GM19239 (cell line): ENCODE measurements around the gene PROX1.

Experiments
- DNase-seq: peaks from one replicate; pipeline ENCODE4 v3.0.0; 2011; ENCODE audit warnings: low spot score; ENCODE audit not compliant: insufficient read length
- FAIRE-seq: peaks from 2 replicates; lab custom pipeline; 2011; peaks lifted over from hg19 to GRCh38; lab: Jason Lieb, UNC

Gene PROX1

DNA sequence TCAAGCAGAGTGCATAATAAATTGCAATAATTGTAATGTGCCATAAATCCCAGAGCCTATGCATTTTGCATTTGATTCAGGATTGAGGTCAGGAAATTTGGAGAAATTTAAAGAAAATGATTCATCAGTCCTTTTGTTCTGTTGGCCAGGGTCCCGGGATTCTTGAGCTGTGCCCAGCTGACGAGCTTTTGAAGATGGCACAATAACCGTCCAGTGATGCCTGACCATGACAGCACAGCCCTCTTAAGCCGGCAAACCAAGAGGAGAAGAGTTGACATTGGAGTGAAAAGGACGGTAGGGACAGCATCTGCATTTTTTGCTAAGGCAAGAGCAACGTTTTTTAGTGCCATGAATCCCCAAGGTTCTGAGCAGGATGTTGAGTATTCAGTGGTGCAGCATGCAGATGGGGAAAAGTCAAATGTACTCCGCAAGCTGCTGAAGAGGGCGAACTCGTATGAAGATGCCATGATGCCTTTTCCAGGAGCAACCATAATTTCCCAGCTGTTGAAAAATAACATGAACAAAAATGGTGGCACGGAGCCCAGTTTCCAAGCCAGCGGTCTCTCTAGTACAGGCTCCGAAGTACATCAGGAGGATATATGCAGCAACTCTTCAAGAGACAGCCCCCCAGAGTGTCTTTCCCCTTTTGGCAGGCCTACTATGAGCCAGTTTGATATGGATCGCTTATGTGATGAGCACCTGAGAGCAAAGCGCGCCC is 8.7 kb downstream of the PROX1 start:
- DNase-seq (no peak), FAIRE-seq (no peak)

DNA sequence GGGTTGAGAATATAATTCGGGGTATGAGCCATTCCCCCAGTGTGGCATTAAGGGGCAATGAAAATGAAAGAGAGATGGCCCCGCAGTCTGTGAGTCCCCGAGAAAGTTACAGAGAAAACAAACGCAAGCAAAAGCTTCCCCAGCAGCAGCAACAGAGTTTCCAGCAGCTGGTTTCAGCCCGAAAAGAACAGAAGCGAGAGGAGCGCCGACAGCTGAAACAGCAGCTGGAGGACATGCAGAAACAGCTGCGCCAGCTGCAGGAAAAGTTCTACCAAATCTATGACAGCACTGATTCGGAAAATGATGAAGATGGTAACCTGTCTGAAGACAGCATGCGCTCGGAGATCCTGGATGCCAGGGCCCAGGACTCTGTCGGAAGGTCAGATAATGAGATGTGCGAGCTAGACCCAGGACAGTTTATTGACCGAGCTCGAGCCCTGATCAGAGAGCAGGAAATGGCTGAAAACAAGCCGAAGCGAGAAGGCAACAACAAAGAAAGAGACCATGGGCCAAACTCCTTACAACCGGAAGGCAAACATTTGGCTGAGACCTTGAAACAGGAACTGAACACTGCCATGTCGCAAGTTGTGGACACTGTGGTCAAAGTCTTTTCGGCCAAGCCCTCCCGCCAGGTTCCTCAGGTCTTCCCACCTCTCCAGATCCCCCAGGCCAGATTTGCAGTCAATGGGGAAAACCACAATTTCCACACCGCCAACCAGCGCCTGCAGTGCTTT is 9.4 kb downstream of the PROX1 start:
- no peak for DNase-seq
- no peak for FAIRE-seq

DNA sequence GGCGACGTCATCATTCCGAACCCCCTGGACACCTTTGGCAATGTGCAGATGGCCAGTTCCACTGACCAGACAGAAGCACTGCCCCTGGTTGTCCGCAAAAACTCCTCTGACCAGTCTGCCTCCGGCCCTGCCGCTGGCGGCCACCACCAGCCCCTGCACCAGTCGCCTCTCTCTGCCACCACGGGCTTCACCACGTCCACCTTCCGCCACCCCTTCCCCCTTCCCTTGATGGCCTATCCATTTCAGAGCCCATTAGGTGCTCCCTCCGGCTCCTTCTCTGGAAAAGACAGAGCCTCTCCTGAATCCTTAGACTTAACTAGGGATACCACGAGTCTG is 10.0 kb downstream of the PROX1 start:
- no peak for FAIRE-seq
- no peak for DNase-seq

DNA sequence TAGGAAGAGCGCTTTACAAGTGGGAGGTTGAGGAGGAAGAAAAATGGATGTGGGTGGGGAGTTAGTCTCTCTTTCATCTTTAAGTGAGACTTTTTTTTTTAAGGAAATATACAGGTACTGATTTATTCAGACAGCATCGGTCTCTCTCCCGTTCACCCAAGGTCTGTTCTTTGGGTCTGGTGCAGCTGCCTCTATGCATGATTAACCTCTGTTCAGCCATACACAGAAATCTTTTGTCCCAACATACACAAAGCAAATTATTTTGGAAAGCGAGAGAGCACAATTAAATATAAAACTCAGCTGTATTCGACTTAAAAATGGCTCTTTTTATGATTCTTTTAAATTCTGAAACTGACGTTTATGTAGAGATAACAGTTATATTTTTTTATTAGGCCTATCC is 11.0 kb downstream of the PROX1 start:
- DNase-seq (no peak), FAIRE-seq (no peak)

DNA sequence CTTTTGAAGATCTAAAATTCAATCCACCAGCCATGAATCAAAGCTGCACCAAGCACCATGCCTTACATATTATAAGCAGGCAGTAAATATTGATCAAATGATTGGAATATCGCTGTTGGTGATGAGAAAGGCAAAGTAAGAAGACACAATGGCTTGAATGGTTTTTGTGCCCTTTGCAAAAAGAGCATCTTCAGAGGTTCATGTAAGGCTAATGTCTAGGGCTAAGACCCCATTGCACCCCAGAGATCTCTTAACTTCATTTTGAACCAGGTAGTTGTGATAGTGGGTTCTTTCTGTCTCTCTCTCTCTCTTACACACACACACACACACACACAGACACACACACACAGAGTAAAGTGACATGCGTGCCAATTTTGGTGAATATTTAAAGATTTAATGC is 12.0 kb downstream of the PROX1 start:
- no peak for FAIRE-seq
- no peak for DNase-seq

DNA sequence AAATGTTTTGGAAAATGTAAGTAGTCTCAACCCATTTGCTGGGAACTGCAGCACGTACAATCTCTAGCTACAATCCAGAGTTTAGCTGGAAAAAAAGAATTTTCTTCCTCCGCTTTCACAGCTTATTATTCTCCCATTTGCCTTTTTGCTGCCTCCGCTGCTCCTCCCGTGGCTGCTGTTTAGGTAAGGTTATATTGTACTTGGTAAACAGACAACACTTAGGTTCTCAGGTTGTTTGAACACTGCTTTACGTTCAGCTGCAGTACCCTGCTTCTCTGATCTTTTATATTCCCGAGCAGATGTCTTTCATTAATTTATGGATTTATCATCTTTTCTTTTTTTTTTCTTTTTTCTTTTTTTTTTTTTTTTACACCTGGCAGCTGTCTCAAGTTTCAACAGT is 14.3 kb downstream of the PROX1 start:
- DNase-seq (no peak), FAIRE-seq (no peak)

DNA sequence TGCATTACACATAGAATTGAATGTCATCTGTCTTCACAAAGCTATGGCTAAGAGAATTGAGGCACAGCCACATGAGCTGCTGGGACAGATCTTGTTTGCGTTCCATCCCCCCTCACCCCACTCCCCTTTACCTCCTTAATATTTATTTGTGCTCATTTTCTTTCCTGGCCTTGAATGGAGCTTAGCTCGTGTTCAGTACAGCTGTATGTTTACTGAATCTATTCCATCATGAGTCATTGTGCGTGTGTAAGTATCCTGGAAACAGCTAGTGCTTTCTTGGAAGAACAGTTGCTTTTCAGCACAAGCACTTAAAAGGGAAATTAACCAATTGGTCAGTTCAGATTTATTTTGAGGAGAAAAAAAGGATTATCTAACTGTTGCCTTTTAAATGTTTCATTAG is 14.7 kb downstream of the PROX1 start:
- FAIRE-seq = no peak
- no peak for DNase-seq

DNA sequence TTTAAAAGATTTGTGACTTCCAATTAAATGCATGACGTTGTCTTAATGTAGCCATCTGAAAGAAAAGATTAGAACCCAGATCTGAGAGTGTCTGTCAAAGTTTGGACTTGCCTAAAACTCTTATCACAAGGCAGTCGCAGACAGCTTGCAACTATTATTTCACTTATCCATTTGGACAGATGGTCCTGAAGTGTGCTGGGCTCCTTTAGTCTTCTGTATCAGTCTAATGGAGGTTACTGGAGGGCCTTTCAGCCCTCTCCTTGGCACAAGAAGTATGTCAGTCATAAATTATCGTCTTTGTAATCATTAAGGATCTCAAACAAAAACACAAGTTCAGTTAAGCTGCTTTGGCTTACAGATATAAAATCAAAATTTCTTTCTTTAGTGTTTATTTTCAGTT is 15.5 kb downstream of the PROX1 start:
- DNase-seq = no peak
- FAIRE-seq = no peak

DNA sequence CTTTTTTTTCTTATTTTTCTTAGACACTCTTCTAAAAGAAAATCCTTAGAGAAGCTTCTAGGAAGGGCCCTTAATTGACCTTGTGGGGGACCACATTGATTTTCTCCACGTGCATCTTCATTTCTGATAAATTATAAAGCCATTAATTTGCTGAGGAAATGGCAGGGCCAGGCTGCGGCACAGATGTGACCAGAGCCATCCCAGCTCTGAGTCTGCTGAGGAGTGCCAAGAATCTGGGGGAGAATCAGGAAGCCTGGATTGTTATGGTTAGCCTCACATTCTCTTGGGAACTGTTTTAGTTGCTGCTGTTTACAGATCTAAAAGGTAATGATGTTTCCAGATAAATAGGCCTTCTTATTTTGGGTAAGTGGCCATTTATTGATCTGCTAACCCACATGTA is 16.2 kb downstream of the PROX1 start:
- DNase-seq (no peak), FAIRE-seq (no peak)

DNA sequence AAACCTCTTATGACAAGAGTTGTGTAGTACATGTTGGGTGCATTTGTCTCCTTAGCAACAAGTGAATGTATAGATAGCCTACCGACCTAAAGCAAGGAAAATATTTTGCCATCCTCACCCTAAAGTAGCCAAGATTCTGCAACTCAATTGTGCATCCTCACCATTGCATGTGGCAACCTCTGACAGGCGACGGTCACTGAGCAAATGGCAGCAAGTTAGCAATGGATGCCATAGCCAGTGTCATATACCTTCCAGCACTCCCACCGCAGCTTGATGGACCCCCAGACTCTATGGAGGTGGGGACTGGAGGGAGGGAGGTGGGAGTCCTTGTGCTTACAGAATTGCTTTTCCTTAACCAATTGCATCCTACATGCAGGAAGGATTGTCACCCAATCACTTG is 17.0 kb downstream of the PROX1 start:
- DNase-seq = no peak
- no peak for FAIRE-seq

DNA sequence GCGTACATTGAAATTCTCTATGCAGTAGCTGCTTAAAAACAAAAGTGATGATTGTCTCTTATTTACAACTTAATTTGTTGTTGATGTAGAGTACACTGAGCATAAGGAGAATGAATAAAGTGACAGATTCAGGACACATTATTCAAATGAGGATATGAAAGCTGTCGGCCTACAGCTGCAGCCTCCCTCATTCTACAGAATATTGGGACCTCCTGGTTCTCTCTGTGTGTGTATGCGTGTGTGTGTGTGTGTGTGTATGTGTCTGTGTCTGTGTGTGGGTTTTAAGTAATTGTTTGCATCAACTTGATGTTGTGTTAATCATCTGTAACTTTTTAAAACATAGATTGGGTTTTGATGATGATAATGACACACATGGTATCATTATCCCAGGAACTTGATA is 17.9 kb downstream of the PROX1 start:
- FAIRE-seq (no peak), DNase-seq (no peak)

DNA sequence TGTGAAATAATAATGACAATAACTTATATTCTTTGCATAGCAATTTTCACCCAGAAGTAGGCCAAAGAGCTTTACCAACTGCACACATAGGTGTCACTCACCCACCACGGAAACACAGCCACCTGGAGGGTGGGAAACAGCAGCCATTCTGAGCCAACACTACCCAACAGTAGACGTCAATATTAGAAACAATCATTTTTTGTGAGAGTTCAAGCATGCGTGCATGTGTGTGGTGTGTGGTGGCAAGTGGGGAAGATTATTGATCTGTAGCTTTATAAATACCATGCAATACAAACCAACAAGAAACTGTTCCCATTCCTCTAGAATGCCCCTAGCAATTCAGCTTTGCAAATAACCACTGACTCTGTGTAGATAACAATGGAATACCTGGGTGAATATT is 19.1 kb downstream of the PROX1 start:
- no peak for DNase-seq
- no peak for FAIRE-seq

DNA sequence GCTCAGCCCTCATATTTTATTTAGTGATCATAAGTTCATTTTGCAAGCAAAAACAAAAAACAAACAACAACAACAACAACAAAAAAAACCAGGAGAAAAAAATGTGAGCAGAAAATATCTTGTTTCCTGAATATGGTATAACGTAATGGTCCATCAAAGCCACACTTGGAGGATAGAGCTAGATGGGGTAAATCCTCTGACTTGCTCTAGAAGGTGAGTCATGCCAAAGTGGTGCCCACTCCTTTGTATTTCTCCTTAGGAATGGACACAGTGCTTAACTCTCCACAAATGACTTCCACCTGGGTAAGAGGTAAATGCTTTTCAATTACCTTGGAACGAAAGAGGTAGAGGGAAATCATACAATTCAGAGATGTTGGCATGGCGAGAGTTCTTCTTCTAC is 20.6 kb downstream of the PROX1 start:
- FAIRE-seq (no peak), DNase-seq (no peak)

DNA sequence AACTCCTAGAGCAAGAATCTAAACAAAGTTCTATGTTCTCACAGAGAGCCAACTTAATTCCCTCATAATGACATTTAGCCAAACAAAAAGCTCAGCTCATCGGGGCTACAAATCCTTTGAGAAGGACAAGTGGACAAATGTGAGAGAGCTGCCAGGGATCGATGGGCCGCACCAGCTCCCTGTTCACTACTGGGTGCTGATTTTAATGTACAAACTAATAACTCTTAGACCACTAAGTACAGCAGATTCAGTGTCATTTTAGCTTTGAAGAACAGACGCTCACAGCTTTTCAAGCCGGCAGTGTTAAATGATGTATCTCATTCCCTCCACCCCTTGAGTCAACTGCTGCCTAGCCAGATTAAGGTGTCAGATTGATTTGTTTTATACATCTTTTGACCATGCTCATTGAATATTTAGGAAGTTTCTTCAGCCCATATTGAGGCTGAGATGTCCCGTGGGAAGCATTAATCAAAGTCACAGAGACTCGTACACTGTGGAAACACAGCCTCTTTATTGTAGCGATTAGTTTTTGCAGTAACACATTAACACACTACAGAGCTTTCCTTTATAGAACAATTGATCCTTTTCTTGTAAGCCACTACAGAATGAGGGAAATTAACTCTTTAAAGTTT is 21.1 kb downstream of the PROX1 start:
- FAIRE-seq (no peak), DNase-seq (no peak)

DNA sequence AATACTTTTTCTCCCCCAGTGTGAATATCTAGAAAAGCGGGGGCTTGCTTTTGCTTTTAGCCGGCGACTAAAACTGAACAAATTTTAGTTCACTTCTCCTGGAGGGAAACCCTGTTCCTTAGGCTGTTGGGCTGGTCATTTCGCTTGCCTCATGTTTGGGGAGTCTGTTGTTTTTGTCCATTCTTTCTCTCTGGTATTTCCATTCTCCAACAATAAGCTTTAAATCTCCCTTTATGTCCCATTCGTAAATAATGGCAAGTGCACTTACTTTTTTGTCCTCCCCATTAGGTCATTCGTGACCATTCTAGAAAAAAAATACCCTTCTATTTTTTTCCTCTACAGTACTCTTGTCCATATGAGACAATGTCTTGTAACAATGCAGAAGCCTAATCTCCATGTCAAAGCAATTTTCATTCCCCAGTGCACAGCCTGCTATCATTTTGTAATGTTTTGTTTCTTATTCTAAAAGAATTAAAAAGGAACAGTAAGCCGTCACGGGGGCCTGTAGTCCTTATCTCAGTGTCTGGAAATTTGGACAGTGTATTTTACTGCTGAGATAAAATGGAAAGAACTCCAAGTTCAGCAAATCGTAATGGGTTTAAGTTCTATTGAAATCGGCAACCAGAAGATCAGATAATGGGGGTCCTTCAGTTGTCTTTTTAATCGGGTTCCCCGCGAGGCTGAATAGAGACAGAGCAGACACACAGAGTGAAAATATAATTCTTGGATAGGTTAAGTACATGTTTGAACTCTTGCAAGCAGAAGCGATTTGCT is 21.8 kb downstream of the PROX1 start:
- no peak for FAIRE-seq
- DNase-seq = no peak

DNA sequence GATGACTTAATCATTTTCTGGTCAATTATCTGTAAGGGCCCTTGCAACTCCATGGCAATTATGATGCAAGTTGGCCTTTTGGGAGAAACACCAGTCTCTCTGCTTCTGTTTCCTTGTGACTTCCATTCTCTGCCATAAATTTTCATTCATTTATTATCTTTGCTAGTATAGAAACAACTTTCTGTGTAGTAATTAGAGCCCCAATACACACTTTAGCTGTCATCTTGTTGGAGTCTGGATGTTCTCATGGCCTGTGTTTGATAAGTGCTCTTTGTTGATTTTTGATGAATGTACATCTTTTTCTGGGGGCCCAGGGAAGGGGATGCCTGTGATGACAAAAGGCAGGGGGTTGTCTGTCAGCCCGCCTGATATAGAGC is 22.4 kb downstream of the PROX1 start:
- DNase-seq = no peak
- FAIRE-seq = no peak

DNA sequence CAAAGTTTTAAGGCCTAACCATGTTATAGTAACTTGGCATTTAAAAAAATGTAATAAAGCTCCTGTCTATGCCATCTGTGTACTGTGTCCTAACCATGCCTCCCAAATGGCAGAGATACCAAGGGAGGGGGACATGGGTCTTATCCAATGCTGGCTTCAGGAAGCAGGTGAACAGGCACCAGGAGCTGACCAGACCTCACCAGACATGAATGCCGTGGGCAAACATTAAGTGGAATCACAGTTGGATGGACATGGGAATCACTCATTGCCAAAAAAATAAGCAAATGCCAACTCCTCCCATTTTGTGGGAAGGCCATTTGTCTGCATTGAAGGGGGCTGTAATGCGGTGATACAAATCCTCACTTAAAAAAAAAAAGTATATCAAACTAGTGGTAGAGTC is 22.9 kb downstream of the PROX1 start:
- no peak for DNase-seq
- no peak for FAIRE-seq

DNA sequence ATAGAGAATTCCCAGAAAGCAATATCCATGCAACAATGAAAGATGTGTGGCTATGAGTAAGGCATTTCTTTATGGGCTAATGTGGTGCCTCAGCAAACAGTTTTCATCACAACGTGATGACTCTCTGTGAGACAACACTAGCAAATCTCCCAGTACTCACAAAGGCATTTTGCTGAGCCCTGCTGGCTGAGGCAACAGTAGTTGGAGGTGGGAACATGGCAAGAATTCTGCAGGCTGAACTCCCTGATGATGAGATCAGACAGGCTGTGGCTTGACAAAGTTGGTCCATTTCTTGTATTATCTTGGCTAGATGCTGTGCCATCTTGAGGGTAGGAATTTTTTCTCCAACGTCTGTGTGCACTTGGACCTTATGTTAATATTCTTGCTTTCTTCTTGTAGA is 24.6 kb downstream of the PROX1 start:
- DNase-seq (no peak), FAIRE-seq (no peak)

DNA sequence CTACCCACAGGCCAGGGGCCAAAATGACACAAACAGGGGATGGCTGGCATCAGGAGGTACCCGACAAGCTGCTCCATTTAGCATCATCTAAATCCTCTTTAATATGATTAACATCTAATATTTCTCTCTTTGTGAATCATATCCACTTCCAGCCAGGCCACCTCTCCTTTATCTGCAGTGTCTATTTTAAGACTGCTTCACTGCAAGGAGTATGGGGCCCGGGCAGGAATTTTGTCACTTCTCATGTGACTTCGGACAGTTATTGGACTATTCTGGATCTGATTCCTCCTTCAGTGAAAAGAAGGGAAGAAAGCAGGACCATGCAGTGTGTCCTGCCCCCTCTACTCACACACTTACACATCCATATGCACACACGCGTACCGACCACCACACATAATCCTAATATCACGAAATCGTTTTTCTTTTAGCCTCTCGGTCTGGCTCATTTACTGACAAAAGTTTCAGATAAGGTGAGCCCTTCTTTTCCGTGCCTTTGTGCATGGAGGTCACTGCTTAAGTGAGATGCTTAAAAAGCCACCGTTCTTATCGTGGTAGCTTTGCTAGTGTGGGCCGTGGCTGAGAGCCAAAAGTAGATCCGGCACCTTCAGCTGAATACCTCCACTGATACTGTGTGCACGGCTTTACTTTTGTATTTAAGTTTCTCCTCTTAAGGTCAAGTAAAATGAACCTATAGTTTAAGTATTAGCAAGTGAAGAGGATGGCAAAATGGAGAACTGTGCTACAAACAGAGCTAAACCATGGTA is 26.0 kb downstream of the PROX1 start:
- FAIRE-seq (no peak), DNase-seq (no peak)

DNA sequence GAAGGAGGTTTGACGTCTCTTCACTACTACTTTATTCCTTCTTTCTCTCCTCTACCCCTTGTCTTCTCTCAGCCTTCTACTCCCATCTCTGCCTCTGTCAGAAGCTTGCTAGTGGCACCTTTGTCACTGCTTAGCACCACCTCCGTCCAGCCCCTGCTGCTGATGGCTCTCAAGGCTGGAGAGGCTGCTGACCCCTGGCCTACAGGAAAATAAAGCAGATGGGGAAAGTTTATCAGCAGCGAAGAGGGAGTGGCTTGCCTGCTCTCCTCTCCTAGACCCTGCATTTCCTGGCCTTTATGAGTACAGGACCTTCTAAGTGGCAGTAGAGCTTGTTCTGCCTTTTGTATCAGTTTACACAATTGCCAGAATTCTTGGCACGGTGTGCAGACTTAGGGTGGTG is 27.0 kb downstream of the PROX1 start:
- FAIRE-seq (no peak), DNase-seq (no peak)
